H1 (cell line): ENCODE measurements around the gene BABAM2.

ENCODE experiments used
- BACH1 ChIP-seq: IDR thresholded peaks from 2 replicates; pipeline ENCODE4 v1.6.1; 2012; ENCODE audit warnings: low read length, improper control_type of control experiment
- CTCF ChIP-seq, 3 experiments: IDR thresholded peaks; 1 replicate in 2 of 3; 2 replicates in 1 of 3; pipeline versions ENCODE4 v1.5.1 to v1.6.1; 2011; ENCODE audit warnings: low read length in 3 of 3, mild to moderate bottlenecking in 3 of 3, inconsistent platforms in 2 of 3, low read depth in 1 of 3, moderate library complexity in 1 of 3; ENCODE audit not compliant: insufficient read depth in 1 of 3; ENCODE audit errors: control extremely low read depth in 1 of 3
- EP300 ChIP-seq, 2 experiments: IDR thresholded peaks; 1 replicate in 1 of 2; 2 replicates in 1 of 2; pipeline ENCODE4 v1.6.1; 2011 to 2012; ENCODE audit warnings: low read depth in 2 of 2, low read length in 2 of 2, mild to moderate bottlenecking in 2 of 2, borderline replicate concordance in 1 of 2, inconsistent platforms in 1 of 2, moderate library complexity in 1 of 2
- JUN ChIP-seq: IDR thresholded peaks from 2 replicates; pipeline ENCODE4 v1.6.1; 2011; ENCODE audit warnings: low read depth, mild to moderate bottlenecking, improper control_type of control experiment, low read length
- POLR2AphosphoS5 ChIP-seq: IDR thresholded peaks from 2 replicates; pipeline ENCODE4 v1.6.1; 2011; ENCODE audit warnings: low read depth, low read length
- TAF1 ChIP-seq: IDR thresholded peaks from 2 replicates; pipeline ENCODE4 v1.6.1; 2011; ENCODE audit warnings: mild to moderate bottlenecking, low read depth, low read length

- TF ChIP-seq POLR2AphosphoS5 (no peak), JUN (no peak), CTCF (IDR thresholded peaks at IDR 0.05; ENCODE audit: control extremely low read depth in 1 of 3, insufficient read depth in 1 of 3, low read depth in 1 of 3, low read length in 3 of 3) (no peak), TAF1 (no peak), EP300 (IDR thresholded peaks at IDR 0.05; ENCODE audit: borderline replicate concordance in 1 of 2, low read depth in 2 of 2, low read length in 2 of 2) (no peak), BACH1 (no peak)
These were observed 50.5 kb downstream of the BABAM2 start for GRCh38 chr2:27940982-27941381.
